H1 (cell line): ENCODE results near the gene B3GNT2. TPM values are rescaled to one million over a fixed set of nuclear protein-coding genes. Genes with fewer than 3 reads are reported as not detected.
A peak's percentile ranks its signal among the peaks of the same experiment; 100 is the strongest.

Experiments used
- CTCF ChIA-PET: fragments of 300-600 bp; sonication (Branson Sonifier 250); formaldehyde crosslinking; loops from one replicate; lab custom pipeline; 2021; ENCODE audit not compliant: partially characterized antibody; lab: Charles Lee
- POLR2A ChIA-PET: fragments of 300-600 bp; sonication (Branson Sonifier 250); formaldehyde crosslinking; loops from one replicate; lab custom pipeline; 2021; ENCODE audit warnings: inconsistent platforms; ENCODE audit not compliant: partially characterized antibody; lab: Charles Lee
- DNase-seq, 2 experiments: peaks; one replicate each; pipeline versions ENCODE4 v3.0.0 to v3.0.0-alpha.2; 2010 to 2022; ENCODE audit warnings: low spot score in 2 of 2, low read depth in 1 of 2, mixed read lengths in 1 of 2
- FAIRE-seq: peaks from 2 replicates; lab custom pipeline; 2011; peaks lifted over from hg19 to GRCh38; lab: Jason Lieb, UNC
- H2AFZ ChIP-seq: 2 replicates; pipeline ENCODE4 v1.8.1; 2012; ENCODE audit warnings: low read length, inconsistent platforms
- H2AK5ac ChIP-seq: 2 replicates; pipeline ENCODE4 v1.6.1; 2013; ENCODE audit warnings: low read depth, low read length
- H2BK120ac ChIP-seq: replicated peaks from 2 replicates; pipeline ENCODE3; 2013; ENCODE audit warnings: low read depth, low read length, inconsistent platforms
- H2BK12ac ChIP-seq: 2 replicates; pipeline ENCODE4 v1.6.1; 2013; ENCODE audit warnings: low read depth, low read length
- H2BK15ac ChIP-seq: 2 replicates; pipeline ENCODE4 v1.6.1; 2013; ENCODE audit warnings: low read length
- H2BK20ac ChIP-seq: 2 replicates; pipeline ENCODE4 v1.6.1; 2013; ENCODE audit warnings: low read length
- H2BK5ac ChIP-seq: 2 replicates; pipeline ENCODE4 v1.6.1; 2013; ENCODE audit warnings: low read depth, low read length
- H3K14ac ChIP-seq: 2 replicates; pipeline ENCODE4 v1.6.1; 2013; ENCODE audit warnings: inconsistent platforms; ENCODE audit not compliant: insufficient read length
- H3K18ac ChIP-seq: 2 replicates; pipeline ENCODE4 v1.6.1; 2013; ENCODE audit warnings: low read length; ENCODE audit errors: extremely low read depth
- H3K23ac ChIP-seq: 2 replicates; pipeline ENCODE4 v1.6.1; 2013; ENCODE audit warnings: inconsistent platforms; ENCODE audit not compliant: insufficient read length
- H3K23me2 ChIP-seq: 2 replicates; pipeline ENCODE4 v1.6.1; 2013; ENCODE audit warnings: low read depth, low read length
- H3K27ac ChIP-seq: 2 replicates; pipeline ENCODE4 v1.6.1; 2011; ENCODE audit warnings: low read depth, low read length, inconsistent platforms
- H3K27me3 ChIP-seq, 4 experiments: replicated peaks in 1 of 4; 1 replicate in 1 of 4; 2 replicates in 3 of 4; pipeline versions ENCODE4 v1.6.1 to v1.8.1; 2011 to 2013; ENCODE audit warnings: low read length in 3 of 4, mild to moderate bottlenecking in 3 of 4, inconsistent platforms in 2 of 4, mixed read lengths in 2 of 4, moderate library complexity in 1 of 4; ENCODE audit not compliant: control insufficient read depth in 3 of 4, insufficient read depth in 3 of 4; ENCODE audit errors: extremely low read depth in 1 of 4
- H3K36me3 ChIP-seq, 4 experiments: 2 replicates each; pipeline versions ENCODE4 v1.6.1 to v1.8.1; 2011 to 2013; ENCODE audit warnings: mild to moderate bottlenecking in 4 of 4, low read length in 3 of 4, moderate library complexity in 2 of 4, control low read depth in 1 of 4, inconsistent platforms in 1 of 4; ENCODE audit not compliant: insufficient read depth in 4 of 4, control insufficient read depth in 2 of 4
- H3K4ac ChIP-seq: replicated peaks from 2 replicates; pipeline ENCODE3; 2013; ENCODE audit warnings: low read length, low read depth, mixed read lengths, inconsistent platforms; ENCODE audit not compliant: insufficient read length
- H3K4me1 ChIP-seq, 4 experiments: replicated peaks in 1 of 4; 1 replicate in 1 of 4; 2 replicates in 3 of 4; pipeline versions ENCODE4 v1.6.1 to v1.8.1; 2011 to 2013; ENCODE audit warnings: low read length in 3 of 4, inconsistent platforms in 2 of 4, mixed read lengths in 1 of 4; ENCODE audit not compliant: insufficient read depth in 4 of 4, control insufficient read depth in 3 of 4
- H3K4me2 ChIP-seq, 2 experiments: 2 replicates each; pipeline versions ENCODE4 v1.6.1 to v1.8.1; 2011 to 2013; ENCODE audit warnings: low read depth in 2 of 2, low read length in 2 of 2, control low read depth in 1 of 2, inconsistent platforms in 1 of 2, mild to moderate bottlenecking in 1 of 2; ENCODE audit not compliant: insufficient read depth in 1 of 2
- H3K4me3 ChIP-seq, 4 experiments: fragments of 200-600, 300-600 bp in 1 of 4; sonication (generic), shearing (Covaris generic), sonication (Bioruptor Twin) in 1 of 4; 2 replicates each; pipeline versions ENCODE4 v1.5.1 to v1.8.1; 2011 to 2016; ENCODE audit warnings: low read length in 4 of 4, low read depth in 3 of 4, control low read depth in 2 of 4, inconsistent platforms in 2 of 4, mild to moderate bottlenecking in 2 of 4, mixed read lengths in 1 of 4, moderate library complexity in 1 of 4; ENCODE audit not compliant: insufficient read depth in 2 of 4; ENCODE audit errors: extremely low read depth in 1 of 4
- H3K56ac ChIP-seq: replicated peaks from 2 replicates; pipeline ENCODE3; 2013; ENCODE audit warnings: low read depth, mild to moderate bottlenecking, mixed read lengths, low read length, inconsistent platforms; ENCODE audit not compliant: insufficient read length
- H3K79me1 ChIP-seq: 2 replicates; pipeline ENCODE4 v1.6.1; 2013; ENCODE audit warnings: low read depth, low read length, control low read depth
- H3K79me2 ChIP-seq, 2 experiments: 2 replicates each; pipeline versions ENCODE4 v1.6.1 to v1.8.1; 2012 to 2013; ENCODE audit warnings: low read length in 2 of 2, mild to moderate bottlenecking in 2 of 2, inconsistent platforms in 1 of 2; ENCODE audit not compliant: insufficient read depth in 2 of 2, control insufficient read depth in 1 of 2
- H3K9ac ChIP-seq, 4 experiments: replicated peaks in 1 of 4; 1 replicate in 1 of 4; 2 replicates in 3 of 4; pipeline versions ENCODE4 v1.6.1 to v1.8.1; 2011 to 2013; ENCODE audit warnings: low read depth in 3 of 4, low read length in 3 of 4, control low read depth in 2 of 4, mild to moderate bottlenecking in 2 of 4, moderate library complexity in 2 of 4, inconsistent platforms in 1 of 4; ENCODE audit errors: extremely low read depth in 1 of 4
- H3K9me3 ChIP-seq, 2 experiments: 2 replicates each; pipeline versions ENCODE4 v1.6.1 to v1.8.1; 2012 to 2013; ENCODE audit warnings: mild to moderate bottlenecking in 2 of 2, moderate library complexity in 2 of 2, control low read depth in 1 of 2, inconsistent platforms in 1 of 2, low read depth in 1 of 2, low read length in 1 of 2, mixed read lengths in 1 of 2; ENCODE audit not compliant: insufficient read depth in 2 of 2
- H4K20me1 ChIP-seq, 2 experiments: replicated peaks in 1 of 2; 2 replicates each; pipeline versions ENCODE3 to v1.8.1; 2011 to 2013; ENCODE audit warnings: inconsistent platforms in 2 of 2, low read length in 2 of 2, mild to moderate bottlenecking in 1 of 2; ENCODE audit not compliant: insufficient read depth in 2 of 2, control insufficient read depth in 1 of 2
- H4K5ac ChIP-seq: 2 replicates; pipeline ENCODE4 v1.6.1; 2013; ENCODE audit warnings: low read length, low read depth, mixed read lengths, inconsistent platforms; ENCODE audit not compliant: insufficient read length
- H4K8ac ChIP-seq: 2 replicates; pipeline ENCODE4 v1.8.0; 2013; ENCODE audit warnings: mild to moderate bottlenecking, moderate library complexity, low read length, inconsistent platforms; ENCODE audit not compliant: insufficient read depth; ENCODE audit errors: extremely low read depth
- H4K91ac ChIP-seq: replicated peaks from 2 replicates; pipeline ENCODE3; 2013; ENCODE audit warnings: low read length, mixed read lengths, inconsistent platforms; ENCODE audit not compliant: insufficient read length
- ASH2L ChIP-seq: fragments of 200-600, 300-600 bp; sonication (generic); IDR thresholded peaks from one replicate; pipeline ENCODE4 v1.7.1; 2017; ENCODE audit warnings: low read length
- ATF2 ChIP-seq: IDR thresholded peaks from 2 replicates; pipeline ENCODE4 v1.6.1; 2012; ENCODE audit warnings: low read length, inconsistent platforms
- BCL11A ChIP-seq, 2 experiments: IDR thresholded peaks; one replicate each; pipeline ENCODE4 v1.6.1; 2011; ENCODE audit warnings: low read depth in 2 of 2, low read length in 2 of 2, mild to moderate bottlenecking in 2 of 2
- CTCF ChIP-seq, 3 experiments: IDR thresholded peaks; 1 replicate in 2 of 3; 2 replicates in 1 of 3; pipeline versions ENCODE4 v1.5.1 to v1.6.1; 2011; ENCODE audit warnings: low read length in 3 of 3, mild to moderate bottlenecking in 3 of 3, inconsistent platforms in 2 of 3, low read depth in 1 of 3, moderate library complexity in 1 of 3; ENCODE audit not compliant: insufficient read depth in 1 of 3; ENCODE audit errors: control extremely low read depth in 1 of 3
- JUN ChIP-seq: IDR thresholded peaks from 2 replicates; pipeline ENCODE4 v1.6.1; 2011; ENCODE audit warnings: low read depth, mild to moderate bottlenecking, improper control_type of control experiment, low read length
- KDM1A ChIP-seq: fragments of 200-600, 300-600 bp; sonication (generic); IDR thresholded peaks from 2 replicates; pipeline ENCODE4 v1.7.1; 2016; ENCODE audit warnings: mild to moderate bottlenecking, low read length, borderline replicate concordance
- KDM4A ChIP-seq: IDR thresholded peaks from one replicate; pipeline ENCODE4 v1.7.1; 2012; ENCODE audit warnings: low read depth, mild to moderate bottlenecking, moderate library complexity, low read length, inconsistent platforms; ENCODE audit not compliant: severe bottlenecking
- RBBP5 ChIP-seq: IDR thresholded peaks from 2 replicates; pipeline ENCODE4 v1.7.1; 2012; ENCODE audit warnings: low read depth, mild to moderate bottlenecking, inconsistent platforms, low read length, moderate library complexity, borderline replicate concordance
- TCF12 ChIP-seq: IDR thresholded peaks from 2 replicates; pipeline ENCODE4 v1.6.1; 2011; ENCODE audit warnings: low read depth, mild to moderate bottlenecking, low read length
- WGBS, 2 experiments: shearing (Covaris generic) in 1 of 2; methylation state at CpG; one replicate each; pipeline versions ENCODE4 v1.1.6 to v1.1.7; 2013 to 2015; ENCODE audit warnings: low lambda C conversion rate in 2 of 2, mixed read lengths in 2 of 2, inconsistent platforms in 1 of 2, low coverage in 1 of 2, missing lambda C conversion rate in 1 of 2; ENCODE audit not compliant: insufficient replicate concordance in 2 of 2, insufficient coverage in 1 of 2, insufficient read length in 1 of 2; ENCODE audit errors: extremely low coverage in 1 of 2, missing lambda C conversion rate in 1 of 2; 5-methylcytosine and 5-hydroxymethylcytosine counted together
- polyA plus RNA-seq, 7 experiments: library from polyadenylated mRNA; depleted of rRNA in 3 of 7; stranded (reverse) in 5 of 7; unstranded in 2 of 7; fragments of >200 nt in 5 of 7; fragments of 200-250 nt in 2 of 7; gene quantifications; 1 replicate in 5 of 7; 2 replicates in 1 of 7; 4 replicates in 1 of 7; pipeline versions ENCODE4 v1.2.1 to v1.2.3, GENCODE V29; 2011 to 2013; ENCODE audit warnings: missing spikeins in 2 of 7, mixed read lengths in 2 of 7
- total RNA-seq: library from RNA; stranded (reverse); fragmentation: NEBNext Ultra II Directional; extraction: Animal tissue kit (Norgen Biotek cat#: 25700); gene quantifications from 2 replicates; pipeline ENCODE4 v1.2.1, GENCODE V29; 2021

The B3GNT2 gene
- total and polyA plus RNA-seq, 2 of the 8 experiments (the other 6 are each of a cell fraction or from before 2014, with no cell fraction given): 20.1 to 40.8 TPM

- DNase-seq (no peak), FAIRE-seq (no peak)
- H2BK12ac ChIP-seq: no peak overlapping the region
- 82% methylated on average over 2 of the region's 2 CpGs; no CpG with 5 or more reads in 1 of the 2 experiments for WGBS, 2 experiments
- H4K20me1 ChIP-seq: peaks cover 19 to 23% of the 10 kb centered on the region in 2 experiments
- H3K4ac ChIP-seq: no peak overlapping the region
- H3K36me3 ChIP-seq: peaks cover 0 to 3% (median 0%) of the 10 kb centered on the region in 4 experiments; a peak in 3 of 8 replicates
- H3K4me1 ChIP-seq: peaks cover 3 to 15% (median 5%) of the 10 kb centered on the region in 4 experiments; a peak in 6 of 7 replicates
- H4K91ac ChIP-seq: no peak overlapping the region
- H2BK120ac ChIP-seq: no peak overlapping the region
- no peak overlapping the region for H3K23ac ChIP-seq
- no peak overlapping the region for H3K9ac ChIP-seq
- H2BK20ac ChIP-seq: no peak overlapping the region
- no peaks in the 10 kb centered on the region for H3K23me2 ChIP-seq
- H3K9me3 ChIP-seq: no peaks in the 10 kb centered on the region; a peak in 1 of 4 replicates
- H2AFZ ChIP-seq: no peak overlapping the region
- no peak overlapping the region for H2BK15ac ChIP-seq
- H3K27me3 ChIP-seq: no peaks in the 10 kb centered on the region
- H2AK5ac ChIP-seq: no peak overlapping the region
- H4K8ac ChIP-seq: no peak overlapping the region
- no peak overlapping the region for H3K14ac ChIP-seq
- H3K18ac ChIP-seq: no peak overlapping the region
- CTCF ChIA-PET: interaction anchor here (0.7 to 2.7 kb wide), 8 partner anchors 11 to 223 kb away, joined by 3 to 9 read pairs (median 6); no protein-coding TSS in a partner anchor
- POLR2A ChIA-PET: interaction anchor here (1.3 kb wide), 1 partner anchor 15 kb away, joined by 4 read pairs; no protein-coding TSS in a partner anchor
- no peak overlapping the region for H3K27ac ChIP-seq
- H3K56ac ChIP-seq: no peak overlapping the region
- peaks cover 70 to 100% of the 10 kb centered on the region in 2 experiments for H3K79me2 ChIP-seq
- H3K79me1 ChIP-seq: peaks cover 22% of the 10 kb centered on the region
- no peak overlapping the region for H3K4me3 ChIP-seq
- peak overlapping the region; percentile 61; the same call in 1 of the 2 replicates for H2BK5ac ChIP-seq
- H4K5ac ChIP-seq: no peak overlapping the region
- no peak overlapping the region for H3K4me2 ChIP-seq
- no peak for TF ChIP-seq RBBP5
- no peak for TF ChIP-seq TCF12
- no peak for TF ChIP-seq JUN
- TF ChIP-seq CTCF (IDR thresholded peaks at IDR 0.05; ENCODE audit: control extremely low read depth in 1 of 3, insufficient read depth in 1 of 3, low read depth in 1 of 3, low read length in 3 of 3): no peak
- no peak for TF ChIP-seq KDM4A
- no peak for TF ChIP-seq ATF2
- TF ChIP-seq ASH2L: no peak
- no peak for TF ChIP-seq KDM1A
- TF ChIP-seq BCL11A (IDR thresholded peaks at IDR 0.05; ENCODE audit: low read depth in 2 of 2, low read length in 2 of 2): no peak
Observed at GRCh38 chr2:62216113-62216512, 20.2 kb downstream of the B3GNT2 start.
